SK-N-SH treated with all-trans-retinoic acid at 6 μM for 48 hours (cell line): ENCODE results near the gene PITPNC1.

Experiments
- ARNTL ChIP-seq: fragments of 450-650 bp; formaldehyde crosslinking; IDR thresholded peaks from 2 replicates; pipeline ENCODE4 v1.5.0; 2020; ENCODE audit warnings: low read depth, mild to moderate bottlenecking, moderate library complexity, borderline replicate concordance
- ISL1 ChIP-seq: fragments of 250-450 bp; sonication (Bioruptor Pico); IDR thresholded peaks from 2 replicates; pipeline ENCODE4 v2.1.2; 2022; ENCODE audit warnings: mild to moderate bottlenecking, moderate library complexity
- OSR1 ChIP-seq: fragments of 250-450 bp; sonication (Bioruptor Pico); IDR thresholded peaks from 2 replicates; pipeline ENCODE4 v1.8.0; 2022; ENCODE audit warnings: moderate library complexity, mild to moderate bottlenecking, inconsistent platforms
- SNAI2 ChIP-seq: fragments of 250-450 bp; sonication (Bioruptor Pico); IDR thresholded peaks from 2 replicates; pipeline ENCODE4 v1.5.0; 2020; ENCODE audit warnings: mild to moderate bottlenecking, moderate library complexity
- TCF4 ChIP-seq: fragments of 250-450 bp; sonication (Bioruptor Pico); IDR thresholded peaks from 2 replicates; pipeline ENCODE4 v1.8.0; 2021; ENCODE audit warnings: mild to moderate bottlenecking, moderate library complexity, borderline replicate concordance
- ZC3H10 ChIP-seq: fragments of 250-450 bp; sonication (Bioruptor Pico); IDR thresholded peaks from 2 replicates; pipeline ENCODE4 v1.5.1; 2021; ENCODE audit warnings: mild to moderate bottlenecking, moderate library complexity
- ZFP3 ChIP-seq: fragments of 250-450 bp; sonication (Bioruptor Pico); IDR thresholded peaks from 2 replicates; pipeline ENCODE4 v1.5.0; 2020; ENCODE audit warnings: mild to moderate bottlenecking, moderate library complexity
- ZNF8 ChIP-seq: fragments of 450-650 bp; formaldehyde crosslinking; IDR thresholded peaks from 2 replicates; pipeline ENCODE4 v1.5.0; 2020; ENCODE audit warnings: mild to moderate bottlenecking, moderate library complexity
- TF ChIP-seq, protein P1 (sequence below): fragments of 250-450 bp; sonication (Bioruptor Pico); IDR thresholded peaks from 2 replicates; pipeline ENCODE4 v1.5.1; 2020; ENCODE audit warnings: low read depth, mild to moderate bottlenecking, moderate library complexity

GRCh38 chr17:67492251-67492740 lies 115.2 kb downstream of the PITPNC1 start:
- TF ChIP-seq SNAI2 (CRISPR knock-in tag) (no peak), ZFP3 (CRISPR knock-in tag) (no peak), TCF4 (CRISPR knock-in tag) (no peak), OSR1 (CRISPR knock-in tag) (no peak), ZC3H10 (CRISPR knock-in tag) (no peak), ARNTL (CRISPR knock-in tag) (no peak), ZNF8 (CRISPR knock-in tag) (no peak), ISL1 (CRISPR knock-in tag) (no peak)
- TF ChIP-seq, protein P1, sequence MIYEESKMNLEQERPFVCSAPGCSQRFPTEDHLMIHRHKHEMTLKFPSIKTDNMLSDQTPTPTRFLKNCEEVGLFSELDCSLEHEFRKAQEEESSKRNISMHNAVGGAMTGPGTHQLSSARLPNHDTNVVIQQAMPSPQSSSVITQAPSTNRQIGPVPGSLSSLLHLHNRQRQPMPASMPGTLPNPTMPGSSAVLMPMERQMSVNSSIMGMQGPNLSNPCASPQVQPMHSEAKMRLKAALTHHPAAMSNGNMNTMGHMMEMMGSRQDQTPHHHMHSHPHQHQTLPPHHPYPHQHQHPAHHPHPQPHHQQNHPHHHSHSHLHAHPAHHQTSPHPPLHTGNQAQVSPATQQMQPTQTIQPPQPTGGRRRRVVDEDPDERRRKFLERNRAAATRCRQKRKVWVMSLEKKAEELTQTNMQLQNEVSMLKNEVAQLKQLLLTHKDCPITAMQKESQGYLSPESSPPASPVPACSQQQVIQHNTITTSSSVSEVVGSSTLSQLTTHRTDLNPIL (CRISPR knock-in tag) = no peak
